RKO (cell line): Measurements from ENCODE around the gene PSRC1.
A peak's percentile ranks its signal among the peaks of the same experiment; 100 is the strongest.
"Not testable (repeated sequence)": the region's sequence is repeated elsewhere in the genome, so short reads cannot be mapped to it uniquely, and the experiment has no call there.

ENCODE experiments used
- DNase-seq: peaks from one replicate; pipeline ENCODE4 v3.0.0-alpha.2; 2016; ENCODE audit warnings: low spot score

The PSRC1 gene

GRCh38 chr1:109295712-109296415, 12.9 kb upstream of the PSRC1 start:
- no peak for DNase-seq

- no peak for DNase-seq
Measured at GRCh38 chr1:109294481-109294880, 11.5 kb upstream of the PSRC1 start.

GRCh38 chr1:109293026-109293425, 10.1 kb upstream of the PSRC1 start:
- DNase-seq: no peak

DNA sequence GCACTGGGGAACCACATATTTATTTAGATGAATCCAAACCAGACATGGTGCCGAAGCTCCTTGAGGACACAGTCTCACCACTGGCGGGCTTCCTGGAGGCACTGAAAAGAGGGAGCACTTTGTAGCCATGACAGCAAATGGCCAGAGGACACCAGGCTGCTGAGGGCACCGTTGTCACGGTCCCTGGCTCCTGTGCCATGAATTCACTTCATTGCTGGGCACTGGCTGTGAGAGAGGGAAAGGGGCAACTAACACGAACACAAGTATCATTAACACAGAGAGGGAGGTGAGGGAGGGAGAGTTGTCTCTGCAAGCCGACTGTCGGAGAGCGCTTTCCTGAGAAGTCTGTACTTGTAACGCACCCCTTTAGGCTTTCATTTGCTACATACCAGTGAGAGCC, 9.4 kb upstream of the PSRC1 start:
- no peak for DNase-seq

DNA sequence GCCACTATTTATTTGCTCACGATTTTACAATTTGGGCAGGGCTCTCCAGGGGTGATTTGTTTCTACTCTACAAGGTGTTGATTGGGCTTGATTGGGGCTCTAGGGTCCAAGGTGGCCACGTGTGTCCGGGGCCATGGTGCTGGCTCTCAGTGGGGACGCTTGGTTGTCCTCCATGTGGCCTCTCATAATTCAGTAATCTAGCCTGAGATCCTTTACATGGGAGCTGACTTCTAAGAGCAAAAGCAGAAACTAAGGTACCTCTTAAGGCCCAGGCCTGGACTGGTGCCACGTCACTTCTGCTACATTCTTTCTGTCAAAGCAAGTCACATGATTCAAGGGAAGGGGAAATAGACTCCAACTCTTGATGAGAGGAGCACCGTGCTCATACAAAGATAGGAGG, 8.1 kb upstream of the PSRC1 start:
- DNase-seq: no peak

GRCh38 chr1:109290137-109290536, 7.2 kb upstream of the PSRC1 start:
- DNase-seq: no peak

- DNase-seq: not testable (repeated sequence)
Measured at GRCh38 chr1:109286762-109287161, 3.8 kb upstream of the PSRC1 start.

- DNase-seq: no peak
Measured at GRCh38 chr1:109283748-109284600, 1.0 kb upstream of the PSRC1 start.

GRCh38 chr1:109282497-109282951, 421 bp downstream of the PSRC1 start:
- DNase-seq: no peak

DNA sequence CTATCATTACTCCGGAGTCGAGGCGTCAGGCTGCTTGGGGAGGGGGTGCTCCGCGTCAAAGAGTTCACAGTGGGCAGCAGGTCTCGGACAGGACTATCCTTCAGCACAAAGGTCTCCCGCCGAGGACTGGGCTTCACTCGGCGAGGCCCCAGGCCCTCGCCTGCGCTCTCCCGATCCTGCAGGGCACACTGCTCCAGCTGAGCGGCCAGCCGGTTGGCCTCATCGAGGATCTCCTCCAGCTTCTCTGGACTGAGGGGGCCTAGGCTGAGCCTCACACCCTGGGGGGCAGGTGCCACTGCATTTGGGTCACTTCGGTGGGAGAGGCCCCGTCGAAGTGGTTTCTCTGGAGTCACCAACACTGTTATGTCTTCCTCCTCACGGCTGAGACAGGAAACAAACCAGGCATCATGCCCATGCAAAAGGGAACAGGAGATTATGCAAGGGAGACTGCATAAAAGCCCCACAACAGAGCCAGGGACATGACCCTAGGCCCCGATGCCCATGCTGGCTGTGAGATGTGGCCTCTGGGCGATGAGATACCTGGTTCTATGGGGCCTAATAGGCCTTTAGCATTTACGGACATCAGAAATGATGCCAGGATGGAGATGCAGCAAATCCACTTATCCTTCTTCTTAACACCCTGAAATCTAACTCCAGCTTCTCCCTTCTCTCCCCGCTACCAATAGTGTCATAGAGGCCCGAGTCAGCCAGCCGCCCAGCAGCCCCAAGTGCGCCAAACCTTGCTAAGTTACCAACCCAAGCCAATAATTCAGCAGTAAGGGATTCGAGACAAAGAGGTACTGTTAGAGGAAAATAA, 1.1 kb downstream of the PSRC1 start:
- DNase-seq: peak; percentile 40

- no peak for DNase-seq
Measured at GRCh38 chr1:109280862-109281261, 2.1 kb downstream of the PSRC1 start.

- no peak for DNase-seq
Measured at GRCh38 chr1:109279615-109280278, 3.2 kb downstream of the PSRC1 start.

GRCh38 chr1:109277434-109278204, 5.3 kb downstream of the PSRC1 start:
- peak; percentile 75 for DNase-seq

DNA sequence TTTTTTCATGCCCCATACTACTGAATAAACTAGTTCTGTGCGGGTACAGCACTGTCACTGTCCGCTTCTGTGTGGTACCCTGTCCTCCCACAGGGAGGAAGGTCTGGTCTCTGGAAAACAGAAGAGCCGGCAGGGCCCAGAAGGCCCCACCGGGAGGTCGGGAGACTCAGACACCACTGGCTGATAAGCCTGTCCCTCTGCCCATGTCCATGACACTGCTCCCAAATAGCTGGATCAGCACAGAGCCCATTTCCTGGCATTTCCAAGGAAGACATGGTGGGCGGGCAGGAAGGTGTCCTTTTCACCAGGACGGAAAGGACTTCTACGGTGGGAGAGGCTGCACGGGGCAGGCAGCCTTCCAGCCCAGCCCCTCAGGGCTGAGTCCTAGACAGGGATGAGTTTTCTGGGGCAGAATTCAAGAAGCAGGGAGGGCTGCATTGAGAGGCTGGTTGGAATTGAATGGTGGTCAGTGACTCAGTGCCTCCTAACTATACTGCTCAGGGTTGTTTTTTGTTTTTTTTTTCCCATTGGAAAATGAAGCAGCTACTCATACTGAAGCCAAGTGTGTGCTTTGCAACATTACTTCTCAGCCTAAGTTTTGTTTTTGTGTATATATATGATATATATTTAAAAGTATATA, 7.1 kb downstream of the PSRC1 start:
- no peak for DNase-seq

GRCh38 chr1:109274533-109275476, 8.1 kb downstream of the PSRC1 start:
- no peak for DNase-seq

DNA sequence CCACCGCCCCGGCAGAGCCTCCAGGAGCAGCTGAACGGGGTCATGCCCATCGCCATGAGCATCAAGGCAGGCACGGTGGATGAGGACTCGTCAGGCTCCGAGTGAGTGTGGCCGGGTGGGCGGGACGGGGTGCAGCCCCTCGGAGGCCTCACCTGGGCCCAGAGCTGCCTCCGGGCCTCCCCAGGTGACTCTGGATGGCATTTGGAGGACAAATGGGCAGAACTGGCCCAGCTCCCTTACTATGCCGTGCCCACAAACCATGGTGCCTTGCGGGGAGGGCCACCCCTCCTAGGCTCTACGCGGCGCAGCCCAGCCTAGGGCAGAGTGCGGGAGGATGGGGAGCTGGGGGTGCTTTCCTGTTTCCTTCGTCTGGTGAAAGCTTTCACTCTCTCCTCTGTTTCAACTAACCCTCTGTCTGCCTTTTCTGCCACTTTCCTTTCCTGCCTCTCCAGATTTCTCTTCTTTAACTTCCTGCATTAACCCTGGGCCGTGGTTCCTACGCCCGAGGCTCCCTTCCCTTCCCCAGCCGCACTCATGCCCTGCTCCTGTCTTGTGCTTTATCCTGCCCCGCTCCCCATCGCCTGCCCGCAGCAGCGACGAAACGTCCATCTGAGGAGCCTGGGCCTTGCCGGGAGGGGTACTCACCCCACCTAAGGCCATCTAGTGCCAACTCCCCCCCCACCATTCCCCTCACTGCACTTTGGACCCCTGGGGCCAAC, 9.2 kb downstream of the PSRC1 start:
- no peak for DNase-seq

DNA sequence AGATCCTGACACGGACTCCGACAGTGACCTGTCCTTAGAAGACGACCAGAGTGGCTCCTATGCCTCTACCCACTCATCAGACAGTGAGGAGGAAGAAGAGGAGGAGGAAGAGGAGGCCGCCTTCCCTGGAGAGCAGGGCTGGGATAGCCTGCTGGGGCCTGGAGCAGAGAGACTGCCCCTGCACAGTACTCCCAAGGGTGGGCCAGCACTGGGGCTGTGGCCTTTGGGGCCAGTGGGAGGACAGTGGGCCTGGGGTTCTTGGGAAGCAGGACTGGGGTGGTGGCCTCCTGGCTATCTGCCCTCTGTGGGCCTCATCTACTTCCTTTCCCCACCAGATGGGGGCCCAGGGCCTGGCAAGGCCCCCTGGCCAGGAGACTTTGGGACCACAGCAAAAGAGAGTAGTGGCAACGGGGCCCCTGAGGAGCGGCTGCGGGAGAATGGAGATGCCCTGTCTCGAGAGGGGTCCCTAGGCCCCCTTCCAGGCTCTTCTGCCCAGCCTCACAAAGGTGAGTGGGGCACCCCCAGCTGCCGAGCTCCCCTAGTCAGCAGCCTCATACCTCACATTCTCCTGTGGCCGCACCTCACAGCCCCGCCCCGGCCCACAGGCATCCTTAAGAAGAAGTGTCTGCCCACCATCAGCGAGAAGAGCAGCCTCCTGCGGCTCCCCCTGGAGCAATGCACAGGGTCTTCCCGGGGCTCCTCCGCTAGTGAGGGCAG, 10.0 kb downstream of the PSRC1 start:
- DNase-seq: no peak
